K562 (cell line): ENCODE results near the gene GLG1. TPM values are rescaled to one million over a fixed set of nuclear protein-coding genes. Genes with fewer than 3 reads are reported as not detected.

Experiments used
- ATAC-seq: fragments of 200-7000 bp; cut with Tn5 transposase; 3 replicates; pipeline ENCODE4 v1.9.1; 2020; ENCODE audit warnings: moderate library complexity
- BruUV-seq: library from RNA; stranded (reverse); fragments of 400-500 nt; replicated peaks from 2 replicates; lab custom pipeline; 2021; lab: Mats Ljungman, UMichigan
- CTCF ChIA-PET: fragments of 300-600 bp; formaldehyde crosslinking; extraction: SDS; loops from one replicate; lab custom pipeline; 2021; ENCODE audit warnings: low intra/inter-chr PET ratio; lab: Yijun Ruan, JAX
- POLR2A ChIA-PET: fragments of 300-600, 350-650 bp; sonication (Branson Sonifier 250); formaldehyde crosslinking; extraction: SDS; loops from one replicate; lab custom pipeline; 2021; ENCODE audit warnings: antibody characterized with exemption, inconsistent platforms; lab: Yijun Ruan, JAX
- DNase-seq, 4 experiments: peaks; one replicate each; pipeline versions ENCODE4 v3.0.0 to v3.0.0-alpha.2; 2011 to 2018; ENCODE audit warnings: low spot score in 3 of 4, mixed read lengths in 3 of 4; ENCODE audit errors: extremely low read depth in 1 of 4
- FAIRE-seq: peaks from 2 replicates; lab custom pipeline; 2011; peaks lifted over from hg19 to GRCh38; lab: Jason Lieb, UNC
- H2AFZ ChIP-seq: 2 replicates; pipeline ENCODE4 v1.6.0; 2011; ENCODE audit warnings: low read depth, low read length, control low read depth, inconsistent platforms
- H3K27ac ChIP-seq: fragments of 200-600 bp; 3 replicates; pipeline ENCODE4 v1.8.0; 2011; ENCODE audit warnings: low read depth, mild to moderate bottlenecking, control low read depth, inconsistent platforms, low read length, moderate library complexity, mixed read lengths; ENCODE audit errors: extremely low read depth
- H3K27me3 ChIP-seq, 2 experiments: fragments of 300-600 bp in 1 of 2; 2 replicates in 1 of 2; 3 replicates in 1 of 2; pipeline versions ENCODE4 v1.6.0 to v1.8.0; 2011; ENCODE audit warnings: inconsistent platforms in 2 of 2, low read length in 2 of 2, mild to moderate bottlenecking in 1 of 2, mixed read lengths in 1 of 2, moderate library complexity in 1 of 2; ENCODE audit not compliant: control insufficient read depth in 2 of 2, insufficient read depth in 2 of 2
- H3K36me3 ChIP-seq: fragments of 300-600 bp; 3 replicates; pipeline ENCODE4 v1.8.0; 2011; ENCODE audit warnings: mild to moderate bottlenecking, low read length, inconsistent platforms; ENCODE audit not compliant: control insufficient read depth, insufficient read depth
- H3K4me1 ChIP-seq, 2 experiments: fragments of 200-600 bp in 1 of 2; replicated peaks in 1 of 2; 2 replicates in 1 of 2; 3 replicates in 1 of 2; pipeline versions ENCODE4 v1.5.1 to v1.8.0; 2011; ENCODE audit warnings: inconsistent platforms in 2 of 2, low read length in 2 of 2, mild to moderate bottlenecking in 1 of 2, mixed read lengths in 1 of 2, moderate library complexity in 1 of 2; ENCODE audit not compliant: control insufficient read depth in 2 of 2, insufficient read depth in 2 of 2
- H3K4me2 ChIP-seq: 2 replicates; pipeline ENCODE4 v1.6.1; 2011; ENCODE audit warnings: low read length, control low read depth, inconsistent platforms, mixed read lengths; ENCODE audit not compliant: insufficient read depth
- H3K4me3 ChIP-seq: fragments of 200-600 bp; sonication (generic), shearing (Covaris generic); 2 replicates; pipeline ENCODE4 v1.5.1; 2016; ENCODE audit warnings: control low read depth, inconsistent platforms
- H3K79me2 ChIP-seq: fragments of 200-600 bp; 3 replicates; pipeline ENCODE4 v1.8.0; 2011; ENCODE audit warnings: low read length, inconsistent platforms; ENCODE audit not compliant: control insufficient read depth, insufficient read depth
- H3K9ac ChIP-seq, 2 experiments: 2 replicates each; pipeline versions ENCODE4 v1.6.0 to v1.6.1; 2011; ENCODE audit warnings: low read depth in 2 of 2, low read length in 2 of 2, control low read depth in 1 of 2, inconsistent platforms in 1 of 2, mild to moderate bottlenecking in 1 of 2, mixed read lengths in 1 of 2; ENCODE audit not compliant: insufficient read depth in 1 of 2
- H3K9me1 ChIP-seq: one replicate; pipeline ENCODE4 v1.6.0; 2011; ENCODE audit warnings: inconsistent platforms, mild to moderate bottlenecking, low read length, moderate library complexity; ENCODE audit not compliant: control insufficient read depth, insufficient read depth
- H3K9me3 ChIP-seq: replicated peaks from 2 replicates; pipeline ENCODE4 v1.5.1; 2011; ENCODE audit warnings: low read depth, low read length, inconsistent platforms; ENCODE audit not compliant: control insufficient read depth, insufficient read depth
- H4K20me1 ChIP-seq: replicated peaks from 2 replicates; pipeline ENCODE4 v1.6.1; 2011; ENCODE audit warnings: low read length, inconsistent platforms, mixed read lengths; ENCODE audit not compliant: control insufficient read depth, insufficient read depth
- ELF4 ChIP-seq: fragments of 450-650 bp; formaldehyde crosslinking; IDR thresholded peaks from 2 replicates; pipeline ENCODE4 v1.4.0; 2022; ENCODE audit warnings: missing genetic modification characterization
- TCFL5 ChIP-seq: fragments of 250-450 bp; sonication (Bioruptor Pico); conservative IDR thresholded peaks from 2 replicates; pipeline ENCODE4 v1.6.1; 2021; ENCODE audit warnings: mild to moderate bottlenecking, moderate library complexity, matching md5 sums
- U2AF2 ChIP-seq: fragments of 200-400 bp; formaldehyde crosslinking; optimal IDR thresholded peaks from 2 replicates; pipeline ENCODE3; 2017; ENCODE audit warnings: low read depth, mild to moderate bottlenecking, low read length
- ZNF408 ChIP-seq: fragments of 250-450 bp; sonication (Bioruptor Pico); IDR thresholded peaks from 2 replicates; pipeline ENCODE4 v1.4.0; 2020; ENCODE audit warnings: low read depth, mild to moderate bottlenecking, moderate library complexity
- ZNF551 ChIP-seq: fragments of 250-450 bp; sonication (Bioruptor Pico); IDR thresholded peaks from 2 replicates; pipeline ENCODE4 v1.5.0; 2021; ENCODE audit warnings: mild to moderate bottlenecking, moderate library complexity
- ZSCAN32 ChIP-seq: fragments of 450-650 bp; formaldehyde crosslinking; IDR thresholded peaks from 2 replicates; pipeline ENCODE4 v1.4.0; 2020; ENCODE audit warnings: mild to moderate bottlenecking, moderate library complexity
- WGBS: fragments of 100-300 bp; shearing (Covaris generic); methylation state at CpG from one replicate; pipeline ENCODE4 v1.1.6; 2016; ENCODE audit warnings: low coverage, mixed read lengths; ENCODE audit not compliant: insufficient coverage; ENCODE audit errors: missing lambda C conversion rate; 5-methylcytosine and 5-hydroxymethylcytosine counted together
- in situ Hi-C: fragments of 300-500 bp; cut with MboI; formaldehyde crosslinking; loops from 4 replicates; pipeline ENCODE4 v1.15.0; 2018; ENCODE audit warnings: inconsistent platforms, mixed read lengths
- intact Hi-C: fragments of 100-400 bp; cut with micrococcal nuclease; formaldehyde crosslinking; loops from 2 replicates; pipeline ENCODE4 v1.14.2; 2022
- polyA plus RNA-seq, 8 experiments: library from polyadenylated mRNA; depleted of rRNA in 4 of 8; stranded (reverse) in 5 of 8; unstranded in 3 of 8; fragments of >200 nt; fragmentation: Nextera tagmentation in 2 of 8; fragmentation: Illumina TruSeq in 1 of 8; extraction: Ambion mirVana in 2 of 8; extraction: Trizol in 1 of 8; gene quantifications; 2 replicates each; pipeline versions ENCODE4 v1.2.1 to v1.2.3, GENCODE V29; 2011 to 2014; ENCODE audit warnings: inconsistent platforms in 1 of 8, missing spikeins in 1 of 8
- total RNA-seq, 7 experiments: library from RNA; depleted of rRNA in 6 of 7; stranded (reverse); fragments of >200 nt in 6 of 7; fragmentation: Illumina TruSeq in 2 of 7; extraction: Trizol in 2 of 7; gene quantifications; 2 replicates each; pipeline versions ENCODE4 v1.2.1 to v1.2.3, GENCODE V29; 2011 to 2021; ENCODE audit warnings: low replicate concordance in 1 of 7

GLG1 gene
- total and polyA plus RNA-seq, 9 of the 15 experiments (the other 6 are each of a cell fraction or from before 2014, with no cell fraction given), result 6.2 to 36.0 (median 23.6) TPM

GRCh38 chr16:74492976-74493375 is 113.9 kb downstream of the GLG1 start:
- in situ Hi-C loops (no loop called here), intact Hi-C loops (no loop called here)
- H4K20me1 ChIP-seq, result no peaks in the 10 kb centered on the region
- FAIRE-seq, result no peak
- no TSS peak for BruUV-seq
- ChIA-PET CTCF (no interaction called here), POLR2A (no interaction called here)
- H3K4me3 ChIP-seq, result no peak overlapping the region
- H3K9me3 ChIP-seq, result no peaks in the 10 kb centered on the region
- no peak for ATAC-seq
- WGBS, result 97% methylated on average over 10 of the region's 10 CpGs
- TF ChIP-seq ZSCAN32 (CRISPR knock-in tag), result no peak
- no peak for TF ChIP-seq ZNF551 (CRISPR knock-in tag)
- TF ChIP-seq TCFL5 (CRISPR knock-in tag), result no peak
- TF ChIP-seq ELF4 (CRISPR knock-in tag), result no peak
- TF ChIP-seq ZNF408, result no peak
- no peak for TF ChIP-seq U2AF2
- no peak overlapping the region for H2AFZ ChIP-seq
- H3K79me2 ChIP-seq, result no peaks in the 10 kb centered on the region
- H3K9ac ChIP-seq, result no peak overlapping the region
- H3K27ac ChIP-seq, result no peak overlapping the region
- DNase-seq, result no peak
- H3K27me3 ChIP-seq, result no peaks in the 10 kb centered on the region
- peaks cover 40% of the 10 kb centered on the region; the same call in 2 of the 3 replicates for H3K36me3 ChIP-seq
- H3K9me1 ChIP-seq, result no peaks in the 10 kb centered on the region
- H3K4me2 ChIP-seq, result no peak overlapping the region
- H3K4me1 ChIP-seq, result no peaks in the 10 kb centered on the region
